ENCODE results near the gene TREH.
A peak's percentile ranks its signal among the peaks of the same experiment; 100 is the strongest.

The TREH gene

GRCh38 chr11:118608360-118609227, 70.9 kb downstream of the TREH start:
- peak; percentile 51 to 83 (median 64) for DNase-seq

GRCh38 chr11:118607401-118608359, 71.8 kb downstream of the TREH start, which contains the start of gene PHLDB1:
Gene PHLDB1 (plus strand): TSS chr11:118607615. CDS start chr11:118613837, 6,222 bp downstream.
- DNase-seq = peak in 1 of 4 experiments; percentile 25
